HCT116 (cell line): ENCODE data around the gene MT2A. TPM values are rescaled to one million over a fixed set of nuclear protein-coding genes. Genes with fewer than 3 reads are reported as not detected.

Source experiments
- ATAC-seq: fragments of 200-7000 bp; cut with Tn5 transposase; 2 replicates; pipeline ENCODE4 v1.9.1; 2020; ENCODE audit warnings: mild to moderate bottlenecking, moderate library complexity
- BruUV-seq: library from RNA; stranded (reverse); fragments of 400-500 nt; replicated peaks from 2 replicates; lab custom pipeline; 2021; lab: Mats Ljungman, UMichigan
- CTCF ChIA-PET: fragments of 300-600 bp; sonication (Branson Sonifier 250); formaldehyde crosslinking; loops from one replicate; lab custom pipeline; 2021; ENCODE audit warnings: antibody characterized with exemption; lab: Charles Lee
- POLR2A ChIA-PET: fragments of 300-600, 350-600 bp; sonication (Branson Sonifier 250); formaldehyde crosslinking; loops from one replicate; lab custom pipeline; 2021; ENCODE audit warnings: antibody characterized with exemption; lab: Charles Lee
- RAD21 ChIA-PET, 2 experiments: fragments of 300-600 bp; sonication (Branson Sonifier 250); formaldehyde crosslinking; loops; one replicate each; lab custom pipeline; 2023; ENCODE audit warnings: low total read pairs in 2 of 2; ENCODE audit not compliant: uncharacterized antibody in 2 of 2, unreplicated experiment in 2 of 2, low non-redundant PET in 1 of 2; lab: Charles Lee
- DNase-seq: peaks from one replicate; pipeline ENCODE4 v3.0.0-alpha.2; 2010; ENCODE audit warnings: low read depth, low spot score
- H2AFZ ChIP-seq: fragments of 200-600 bp; shearing (Covaris generic), sonication (generic); 2 replicates; pipeline ENCODE4 v1.6.1; 2017; ENCODE audit warnings: low read depth, mixed run types, mixed read lengths, antibody characterized with exemption, low read length; ENCODE audit not compliant: poor library complexity, severe bottlenecking
- H3K27ac ChIP-seq: 2 replicates; pipeline ENCODE4 v1.5.1; 2012; ENCODE audit warnings: low read depth, low read length
- H3K27me3 ChIP-seq: fragments of 200-600 bp; sonication (generic); 2 replicates; pipeline ENCODE4 v1.6.1; 2016; ENCODE audit warnings: mixed run types, low read length, mixed read lengths; ENCODE audit not compliant: insufficient read depth
- H3K36me3 ChIP-seq, 2 experiments: fragments of 200-500 bp in 1 of 2; fragments of 200-600 bp in 1 of 2; sonication (Bioruptor generic) in 1 of 2; sonication (generic) in 1 of 2; 2 replicates each; pipeline versions ENCODE4 v1.5.1 to v1.6.1; 2014 to 2016; ENCODE audit warnings: low read length in 2 of 2, inconsistent platforms in 1 of 2, mixed read lengths in 1 of 2, mixed run types in 1 of 2; ENCODE audit not compliant: insufficient read depth in 2 of 2, control insufficient read depth in 1 of 2
- H3K4me1 ChIP-seq, 2 experiments: fragments of 200-600 bp in 1 of 2; sonication (generic) in 1 of 2; 2 replicates each; pipeline versions ENCODE4 v1.5.1 to v1.6.1; 2012 to 2017; ENCODE audit warnings: low read length in 2 of 2, inconsistent platforms in 1 of 2, mild to moderate bottlenecking in 1 of 2, mixed read lengths in 1 of 2, mixed run types in 1 of 2, moderate library complexity in 1 of 2; ENCODE audit not compliant: insufficient read depth in 2 of 2, control insufficient read depth in 1 of 2
- H3K4me2 ChIP-seq: fragments of 200-600 bp; sonication (generic); 2 replicates; pipeline ENCODE4 v1.6.1; 2017; ENCODE audit warnings: mixed run types, low read length, mixed read lengths
- H3K4me3 ChIP-seq, 2 experiments: fragments of 200-600 bp in 1 of 2; sonication (generic) in 1 of 2; replicated peaks in 1 of 2; 2 replicates each; pipeline ENCODE4 v1.5.1; 2011 to 2016; ENCODE audit warnings: low read length in 2 of 2, control low read depth in 1 of 2, low read depth in 1 of 2, mild to moderate bottlenecking in 1 of 2, mixed read lengths in 1 of 2, mixed run types in 1 of 2
- H3K79me2 ChIP-seq: fragments of 200-600 bp; sonication (generic); 2 replicates; pipeline ENCODE4 v1.6.1; 2017; ENCODE audit warnings: mild to moderate bottlenecking, mixed run types, low read length, moderate library complexity, mixed read lengths; ENCODE audit not compliant: insufficient read depth
- H3K9ac ChIP-seq: fragments of 200-600 bp; sonication (generic); 2 replicates; pipeline ENCODE4 v1.6.1; 2016; ENCODE audit warnings: low read length, mixed read lengths
- H3K9me2 ChIP-seq: fragments of 200-600 bp; sonication (generic), shearing (Covaris generic); 2 replicates; pipeline ENCODE4 v1.6.1; 2017; ENCODE audit warnings: mixed run types, mild to moderate bottlenecking, moderate library complexity; ENCODE audit not compliant: insufficient read depth
- H3K9me3 ChIP-seq, 2 experiments: fragments of 200-500 bp in 1 of 2; fragments of 200-600 bp in 1 of 2; sonication (Bioruptor generic) in 1 of 2; sonication (generic) in 1 of 2; 2 replicates each; pipeline ENCODE4 v1.6.1; 2014 to 2017; ENCODE audit warnings: low read length in 2 of 2, mixed read lengths in 2 of 2, inconsistent platforms in 1 of 2, low read depth in 1 of 2, mild to moderate bottlenecking in 1 of 2, mixed run types in 1 of 2, moderate library complexity in 1 of 2; ENCODE audit not compliant: control insufficient read depth in 1 of 2, insufficient read depth in 1 of 2
- H4K20me1 ChIP-seq: fragments of 200-600 bp; sonication (generic), shearing (Covaris generic); 2 replicates; pipeline ENCODE4 v1.6.1; 2017; ENCODE audit warnings: mixed run types, mild to moderate bottlenecking, moderate library complexity; ENCODE audit not compliant: insufficient read depth
- CBX3 ChIP-seq: IDR thresholded peaks from 2 replicates; pipeline ENCODE4 v1.6.1; 2012; ENCODE audit warnings: low read depth
- CTCF ChIP-seq, 3 experiments: fragments of 200-600 bp in 1 of 3; sonication (generic) in 1 of 3; IDR thresholded peaks in 2 of 3; conservative IDR thresholded peaks in 1 of 3; 2 replicates each; pipeline ENCODE4 v1.5.1; 2012 to 2017; ENCODE audit warnings: low read depth in 2 of 3, low read length in 2 of 3, antibody characterized with exemption in 1 of 3, borderline replicate concordance in 1 of 3, control low read depth in 1 of 3, mild to moderate bottlenecking in 1 of 3, mixed read lengths in 1 of 3, mixed run types in 1 of 3, moderate library complexity in 1 of 3; ENCODE audit not compliant: insufficient read depth in 1 of 3
- EGR1 ChIP-seq: IDR thresholded peaks from 2 replicates; pipeline ENCODE4 v1.6.1; 2012; ENCODE audit warnings: low read depth
- ELF1 ChIP-seq: IDR thresholded peaks from 2 replicates; pipeline ENCODE4 v1.6.1; 2012; ENCODE audit warnings: low read depth, borderline replicate concordance
- EZH2 ChIP-seq: fragments of 200-600 bp; sonication (generic); IDR thresholded peaks from 2 replicates; pipeline ENCODE4 v1.6.1; 2017; ENCODE audit warnings: antibody characterized with exemption, mixed run types
- FOSL1 ChIP-seq: IDR thresholded peaks from 2 replicates; pipeline ENCODE4 v1.6.1; 2012; ENCODE audit warnings: low read depth
- JUND ChIP-seq: IDR thresholded peaks from 2 replicates; pipeline ENCODE4 v1.6.1; 2012
- MAX ChIP-seq: IDR thresholded peaks from 2 replicates; pipeline ENCODE4 v1.6.1; 2012
- POLR2A ChIP-seq: IDR thresholded peaks from 2 replicates; pipeline ENCODE4 v1.7.0; 2011; ENCODE audit warnings: borderline replicate concordance; ENCODE audit not compliant: insufficient read depth, insufficient read length; ENCODE audit errors: extremely low read depth
- POLR2AphosphoS5 ChIP-seq: IDR thresholded peaks from 2 replicates; pipeline ENCODE4 v1.6.1; 2011; ENCODE audit warnings: mild to moderate bottlenecking, low read depth, low read length, moderate library complexity
- RAD21 ChIP-seq: IDR thresholded peaks from 2 replicates; pipeline ENCODE4 v1.6.1; 2012; ENCODE audit warnings: low read depth, mild to moderate bottlenecking
- REST ChIP-seq: IDR thresholded peaks from 2 replicates; pipeline ENCODE4 v1.6.1; 2012; ENCODE audit warnings: low read depth
- SIN3A ChIP-seq: IDR thresholded peaks from 2 replicates; pipeline ENCODE4 v1.6.1; 2012; ENCODE audit warnings: low read depth
- SP1 ChIP-seq: IDR thresholded peaks from 2 replicates; pipeline ENCODE4 v1.6.1; 2012; ENCODE audit warnings: low read depth
- SRF ChIP-seq: IDR thresholded peaks from 2 replicates; pipeline ENCODE4 v1.6.1; 2012; ENCODE audit warnings: low read depth
- TCF7L2 ChIP-seq: IDR thresholded peaks from 2 replicates; pipeline ENCODE4 v1.7.0; 2011; ENCODE audit warnings: borderline replicate concordance, inconsistent platforms; ENCODE audit not compliant: insufficient read depth, insufficient read length; ENCODE audit errors: extremely low read depth
- YY1 ChIP-seq: IDR thresholded peaks from 2 replicates; pipeline ENCODE4 v1.6.1; 2011; ENCODE audit warnings: low read length, low read depth, moderate library complexity, mild to moderate bottlenecking; ENCODE audit not compliant: insufficient replicate concordance; ENCODE audit errors: extremely low read depth
- ZBTB33 ChIP-seq: IDR thresholded peaks from 2 replicates; pipeline ENCODE4 v1.6.1; 2011; ENCODE audit warnings: mild to moderate bottlenecking, low read length, moderate library complexity; ENCODE audit not compliant: insufficient replicate concordance; ENCODE audit errors: extremely low read depth
- ZFX ChIP-seq: fragments of 450-650 bp; IDR thresholded peaks from 2 replicates; pipeline ENCODE4 v1.6.1; 2017
- ZNF274 ChIP-seq: fragments of 200-500 bp; sonication (Bioruptor generic); IDR thresholded peaks from 2 replicates; pipeline ENCODE4 v1.6.1; 2014; ENCODE audit warnings: mild to moderate bottlenecking, low read depth, low read length, inconsistent platforms
- intact Hi-C: fragments of 100-400 bp; cut with micrococcal nuclease; formaldehyde crosslinking; loops from 2 replicates; pipeline ENCODE4 v1.10.0; 2022
- total RNA-seq: library from RNA; stranded (reverse); gene quantifications from one replicate; pipeline ENCODE4 v1.2.1, GENCODE V29; 2021; ENCODE audit not compliant: unreplicated experiment

The MT2A gene
- total RNA-seq, 1 experiment from 2014 or later = 710 TPM

- Histone ChIP-seq H3K4me1 (no peaks in the 10 kb centered on the region), H3K4me3 (no peak within 1 kb of the TSS), H3K27me3 (0 out of 2 replicates have a peak, but pooled peaks cover 3% of the 10 kb centered on the region), H3K9me2 (no peaks in the 10 kb centered on the region), H4K20me1 (no peaks in the 10 kb centered on the region), H3K36me3 (no peaks in the 10 kb centered on the region), H2AFZ (no peak within 1 kb of the TSS), H3K79me2 (no peaks in the 10 kb centered on the region), H3K9me3 (no peaks in the 10 kb centered on the region), H3K4me2 (no peak within 1 kb of the TSS), H3K27ac (no peak within 1 kb of the TSS), H3K9ac (no peak within 1 kb of the TSS)
- ChIA-PET POLR2A (no interaction called here), CTCF (interaction anchor here (0.8 kb wide), 1 partner anchor 14 kb away, joined by 3 read pairs; no protein-coding TSS in a partner anchor), RAD21 (no interaction called here)
- no TSS peak for BruUV-seq
- intact Hi-C loops = no loop called here
- DNase-seq (no peak), ATAC-seq (no peak)
- TF ChIP-seq EZH2 (no peak), SIN3A (no peak), EGR1 (no peak), RAD21 (no peak), ZFX (no peak), MAX (no peak), REST (no peak), CTCF (IDR thresholded peaks at IDR 0.05 in 2 of 3, conservative IDR thresholded peaks at IDR 0.05 in 1 of 3; ENCODE audit: borderline replicate concordance in 1 of 3, insufficient read depth in 1 of 3, low read depth in 2 of 3, low read length in 2 of 3) (no peak), POLR2A (no peak), ZBTB33 (no peak), ELF1 (no peak), POLR2AphosphoS5 (no peak), JUND (no peak), FOSL1 (no peak), TCF7L2 (no peak), ZNF274 (no peak), YY1 (no peak), SRF (no peak), SP1 (no peak), CBX3 (no peak)
These were observed 19.0 kb upstream of the MT2A start, which contains the start of gene MT3 for GRCh38 chr16:56589141-56590039. TSS of gene MT3 (plus strand) at chr16:56589528. CDS start at chr16:56589591, 63 bp downstream.
